Colonic mucosa (tissue), 4 donors: ENCODE results near the gene NEURL1. TPM values are rescaled to one million over a fixed set of nuclear protein-coding genes. Genes with fewer than 3 reads are reported as not detected.

ENCODE experiments used
- DNase-seq: peaks from one replicate; pipeline ENCODE4 v3.0.0-alpha.2; 2020
- H3K27ac ChIP-seq: fragments of 200-600 bp; one replicate; pipeline ENCODE4 v1.8.0; 2021
- H3K27me3 ChIP-seq: fragments of 200-600 bp; one replicate; pipeline ENCODE4 v1.8.0; 2021
- H3K36me3 ChIP-seq: fragments of 200-600 bp; one replicate; pipeline ENCODE4 v1.8.0; 2021
- H3K4me1 ChIP-seq: fragments of 200-600 bp; one replicate; pipeline ENCODE4 v1.8.0; 2021; ENCODE audit warnings: mild to moderate bottlenecking
- H3K4me3 ChIP-seq: fragments of 200-600 bp; one replicate; pipeline ENCODE4 v1.8.0; 2021
- H3K9ac ChIP-seq, 2 donors: one replicate each; pipeline ENCODE4 v1.7.0; 2013; ENCODE audit warnings: control low read depth in 2 of 2, low read depth in 2 of 2, low read length in 2 of 2
- H3K9me3 ChIP-seq: fragments of 200-600 bp; one replicate; pipeline ENCODE4 v1.8.0; 2021
- CTCF ChIP-seq: fragments of 200-600 bp; IDR thresholded peaks from one replicate; pipeline ENCODE4 v1.8.0; 2022; ENCODE audit warnings: antibody characterized with exemption, mild to moderate bottlenecking
- intact Hi-C: fragments of 100-400 bp; cut with DNase I; formaldehyde crosslinking; loops from one replicate; pipeline ENCODE4 v1.14.1; 2022
- total RNA-seq, 2 donors: library from RNA; stranded (reverse); fragmentation: NEBNext Ultra II Directional in 1 of 2; extraction: Animal tissue kit (Norgen Biotek cat#: 25700) in 1 of 2; gene quantifications; one replicate each; pipeline ENCODE4 v1.2.1, GENCODE V29; 2021
- donor health status: healthy.
- donor health status: DM: no; HTN: no; CAD: no.
- donor health status: DM: no; HTN: no; CAD: no.

NEURL1 gene
- total RNA-seq, 2 donors from 2014 or later = 40.2 to 46.1 TPM

- H3K9me3 ChIP-seq = no peaks in the 10 kb centered on the region
- TF ChIP-seq CTCF = no peak
- no peak overlapping the region for H3K9ac ChIP-seq
- no peaks in the 10 kb centered on the region for H3K4me1 ChIP-seq
- no peak overlapping the region for H3K27ac ChIP-seq
- no peak for DNase-seq
- intact Hi-C loops = no loop called here
- no peak overlapping the region for H3K4me3 ChIP-seq
- no peaks in the 10 kb centered on the region for H3K36me3 ChIP-seq
- H3K27me3 ChIP-seq = no peaks in the 10 kb centered on the region
These were observed 41.4 kb downstream of the NEURL1 start for GRCh38 chr10:103534621-103535498.

GRCh38 chr10:103535595-103535994 is 42.1 kb downstream of the NEURL1 start:
- TF ChIP-seq CTCF = no peak
- DNase-seq = no peak
- H3K36me3 ChIP-seq = no peaks in the 10 kb centered on the region
- H3K27ac ChIP-seq = no peak overlapping the region
- H3K9me3 ChIP-seq = no peaks in the 10 kb centered on the region
- H3K4me1 ChIP-seq = no peaks in the 10 kb centered on the region
- no peak overlapping the region for H3K9ac ChIP-seq
- intact Hi-C loops = no loop called here
- no peaks in the 10 kb centered on the region for H3K27me3 ChIP-seq
- no peak overlapping the region for H3K4me3 ChIP-seq

GRCh38 chr10:103539751-103540150 is 46.2 kb downstream of the NEURL1 start:
- intact Hi-C loops = no loop called here
- H3K9me3 ChIP-seq = no peaks in the 10 kb centered on the region
- H3K9ac ChIP-seq = no peak overlapping the region
- H3K4me1 ChIP-seq = no peaks in the 10 kb centered on the region
- no peak overlapping the region for H3K4me3 ChIP-seq
- no peak for TF ChIP-seq CTCF
- H3K36me3 ChIP-seq = no peaks in the 10 kb centered on the region
- DNase-seq = no peak
- no peak overlapping the region for H3K27ac ChIP-seq
- no peaks in the 10 kb centered on the region for H3K27me3 ChIP-seq

- no peaks in the 10 kb centered on the region for H3K36me3 ChIP-seq
- H3K27ac ChIP-seq = no peak overlapping the region
- H3K4me1 ChIP-seq = peaks cover 4% of the 10 kb centered on the region
- no peak for TF ChIP-seq CTCF
- intact Hi-C loops = no loop called here
- no peak overlapping the region for H3K4me3 ChIP-seq
- no peaks in the 10 kb centered on the region for H3K9me3 ChIP-seq
- no peaks in the 10 kb centered on the region for H3K27me3 ChIP-seq
- DNase-seq = no peak
- H3K9ac ChIP-seq = no peak overlapping the region
These were observed 47.2 kb downstream of the NEURL1 start for GRCh38 chr10:103540722-103541121.

GRCh38 chr10:103541616-103542015 is 48.1 kb downstream of the NEURL1 start:
- Histone ChIP-seq H3K4me1 (peaks cover 4% of the 10 kb centered on the region), H3K9ac (no peak overlapping the region), H3K4me3 (no peak overlapping the region), H3K27ac (no peak overlapping the region), H3K9me3 (no peaks in the 10 kb centered on the region), H3K27me3 (no peaks in the 10 kb centered on the region), H3K36me3 (no peaks in the 10 kb centered on the region)
- TF ChIP-seq CTCF = no peak
- intact Hi-C loops = no loop called here
- DNase-seq = no peak
